ENCODE results near the gene CCRL2.

The CCRL2 gene, protein sequence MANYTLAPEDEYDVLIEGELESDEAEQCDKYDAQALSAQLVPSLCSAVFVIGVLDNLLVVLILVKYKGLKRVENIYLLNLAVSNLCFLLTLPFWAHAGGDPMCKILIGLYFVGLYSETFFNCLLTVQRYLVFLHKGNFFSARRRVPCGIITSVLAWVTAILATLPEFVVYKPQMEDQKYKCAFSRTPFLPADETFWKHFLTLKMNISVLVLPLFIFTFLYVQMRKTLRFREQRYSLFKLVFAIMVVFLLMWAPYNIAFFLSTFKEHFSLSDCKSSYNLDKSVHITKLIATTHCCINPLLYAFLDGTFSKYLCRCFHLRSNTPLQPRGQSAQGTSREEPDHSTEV

DNA sequence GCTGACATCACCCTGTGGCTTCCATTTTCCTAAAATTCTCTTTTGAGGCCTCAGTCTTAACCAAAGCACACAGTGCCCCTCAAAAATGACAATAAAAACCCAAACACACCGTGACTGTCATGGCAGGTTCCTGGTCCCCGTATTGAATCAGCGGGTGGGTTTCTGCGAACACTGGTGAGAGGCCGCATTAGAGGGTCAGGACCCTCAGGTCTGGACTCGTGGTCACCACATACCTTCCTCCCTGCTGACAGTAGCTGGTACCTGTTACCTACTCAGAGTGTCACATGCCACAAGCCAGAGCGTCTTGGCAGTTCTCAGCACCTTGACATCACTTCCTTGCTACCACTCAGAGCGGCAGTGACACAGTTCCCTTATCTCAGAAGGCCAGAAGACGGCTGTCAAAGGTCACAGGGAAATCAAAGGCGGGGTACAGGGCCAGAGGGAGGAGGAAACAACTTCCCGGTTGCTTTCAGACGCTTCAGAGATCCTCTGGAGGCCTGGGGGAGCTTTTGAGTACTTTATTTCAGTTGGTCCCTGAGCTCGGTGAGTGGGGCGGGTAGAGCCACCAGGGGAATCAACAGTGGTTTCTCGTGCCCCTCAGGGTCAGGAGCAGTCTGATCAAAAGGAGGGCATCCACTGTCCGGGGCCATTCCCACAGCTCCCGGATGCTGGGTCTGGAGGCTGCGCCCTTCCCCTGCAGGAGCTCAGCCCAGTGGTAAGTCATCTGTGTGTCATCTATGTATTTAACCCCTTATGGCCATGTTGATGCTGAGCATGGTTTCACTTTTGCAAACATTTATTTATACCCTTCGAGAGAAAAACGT, at the start of gene CCRL2, which contains the start of gene CCR5AS:
TSS of gene CCRL2 (plus strand) at position 472 of the 824 bp plus-strand sequence. CDS start 821 bp downstream, outside the sequence.
TSS of gene CCR5AS (minus strand) at position 279 of the 824 bp plus-strand sequence.
- no peak for DNase-seq

DNA sequence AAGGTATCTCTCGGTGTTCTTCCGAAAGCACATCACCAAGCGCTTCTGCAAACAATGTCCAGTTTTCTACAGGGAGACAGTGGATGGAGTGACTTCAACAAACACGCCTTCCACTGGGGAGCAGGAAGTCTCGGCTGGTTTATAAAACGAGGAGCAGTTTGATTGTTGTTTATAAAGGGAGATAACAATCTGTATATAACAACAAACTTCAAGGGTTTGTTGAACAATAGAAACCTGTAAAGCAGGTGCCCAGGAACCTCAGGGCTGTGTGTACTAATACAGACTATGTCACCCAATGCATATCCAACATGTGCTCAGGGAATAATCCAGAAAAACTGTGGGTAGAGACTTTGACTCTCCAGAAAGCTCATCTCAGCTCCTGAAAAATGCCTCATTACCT, 48.6 kb upstream of the CCRL2 start:
- no peak for DNase-seq

DNA sequence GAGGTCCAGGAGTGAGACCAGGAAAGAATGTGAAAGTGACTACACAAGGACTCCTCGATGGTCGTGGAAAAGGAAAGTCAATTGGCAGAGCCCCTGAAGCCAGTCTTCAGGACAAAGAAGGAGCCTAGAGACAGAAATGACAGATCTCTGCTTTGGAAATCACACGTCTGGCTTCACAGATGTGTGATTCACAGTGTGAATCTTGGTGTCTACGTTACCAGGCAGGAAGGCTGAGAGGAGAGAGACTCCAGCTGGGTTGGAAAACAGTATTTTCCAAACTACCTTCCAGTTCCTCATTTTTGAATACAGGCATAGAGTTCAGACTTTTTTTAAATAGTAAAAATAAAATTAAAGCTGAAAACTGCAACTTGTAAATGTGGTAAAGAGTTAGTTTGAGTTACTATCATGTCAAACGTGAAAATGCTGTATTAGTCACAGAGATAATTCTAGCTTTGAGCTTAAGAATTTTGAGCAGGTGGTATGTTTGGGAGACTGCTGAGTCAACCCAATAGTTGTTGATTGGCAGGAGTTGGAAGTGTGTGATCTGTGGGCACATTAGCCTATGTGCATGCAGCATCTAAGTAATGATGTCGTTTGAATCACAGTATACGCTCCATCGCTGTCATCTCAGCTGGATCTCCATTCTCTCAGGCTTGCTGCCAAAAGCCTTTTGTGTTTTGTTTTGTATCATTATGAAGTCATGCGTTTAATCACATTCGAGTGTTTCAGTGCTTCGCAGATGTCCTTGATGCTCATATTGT, 47.1 kb upstream of the CCRL2 start:
- DNase-seq: peak in 1 of 2 experiments; percentile 7

DNA sequence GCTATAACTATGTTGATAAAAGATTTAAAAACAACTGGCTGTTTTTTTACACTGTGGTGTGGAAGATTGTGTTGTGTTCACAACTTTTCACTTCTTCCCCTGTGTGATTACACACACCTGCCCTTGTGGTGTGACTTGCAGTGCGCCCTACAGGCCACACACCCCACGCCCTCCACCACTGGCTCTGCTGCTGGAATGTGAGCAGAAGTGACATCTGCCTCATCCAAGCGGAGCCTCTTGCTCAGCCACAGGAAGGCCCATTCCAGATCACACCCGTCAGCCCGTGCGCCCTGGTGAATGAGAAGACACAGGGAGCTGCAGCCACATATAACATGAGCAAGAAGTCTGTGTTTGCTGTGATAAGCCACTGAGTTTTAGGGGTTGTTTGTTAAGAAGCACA, 46.2 kb upstream of the CCRL2 start:
- DNase-seq: no peak

DNA sequence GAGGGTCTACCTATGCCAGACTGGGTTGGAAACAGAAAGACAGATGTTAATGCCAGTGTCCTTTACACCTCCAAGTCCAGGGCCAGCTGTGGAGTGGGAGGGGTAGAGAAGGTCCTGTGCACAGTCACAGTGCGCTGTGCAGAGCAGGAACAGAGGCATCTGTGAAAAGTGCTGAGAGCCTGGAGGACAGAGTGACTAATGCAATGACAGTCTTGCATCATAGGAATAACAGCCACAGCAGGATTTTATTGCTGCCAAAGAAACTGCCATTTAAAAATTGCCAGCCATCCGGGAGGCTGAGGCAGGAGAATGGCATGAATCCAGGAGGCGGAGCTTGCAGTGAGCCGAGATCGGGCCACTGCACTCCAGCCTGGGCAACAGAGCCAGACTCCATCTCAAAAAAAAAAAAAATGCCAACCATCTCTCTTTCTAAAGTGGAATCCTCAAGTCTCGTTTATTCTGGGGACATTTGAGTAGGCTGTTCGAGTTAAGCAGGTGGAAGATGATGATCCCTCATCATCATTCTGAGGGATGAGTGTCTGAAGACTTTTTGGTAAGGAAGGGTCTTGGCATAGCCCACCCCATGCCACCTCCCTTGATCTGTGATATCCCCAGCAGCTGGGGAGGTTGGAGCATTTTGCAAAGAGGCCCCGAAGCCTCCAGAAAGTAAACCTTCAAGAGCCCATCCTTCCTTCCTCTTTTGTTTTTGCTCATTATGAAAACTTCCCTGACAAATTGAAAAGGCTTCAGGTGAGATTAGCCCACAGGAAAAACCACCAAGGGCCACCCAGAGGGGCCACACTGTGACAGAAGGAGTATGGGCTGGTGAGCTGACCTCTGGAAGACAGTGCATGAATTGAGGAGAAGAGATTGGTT, 45.4 kb upstream of the CCRL2 start:
- DNase-seq: no peak

DNA sequence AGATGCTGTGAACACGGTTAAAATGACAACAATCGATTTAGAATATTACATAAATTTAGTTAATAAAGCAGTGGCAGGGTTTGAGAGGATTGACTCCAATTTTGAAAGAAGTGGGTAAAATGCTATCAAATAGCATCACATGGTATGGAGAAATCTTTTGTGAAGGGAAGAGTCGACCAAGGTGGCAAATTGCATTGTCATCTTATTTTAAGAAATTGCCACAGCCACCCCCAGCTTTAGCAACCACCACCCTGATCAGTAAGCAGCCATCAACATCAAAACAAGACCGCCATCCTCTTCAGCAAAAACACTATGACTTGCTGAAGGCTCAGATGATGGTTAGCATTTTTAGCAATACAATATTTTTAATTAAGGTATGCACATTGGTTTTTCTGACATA, 42.0 kb upstream of the CCRL2 start:
- no peak for DNase-seq

DNA sequence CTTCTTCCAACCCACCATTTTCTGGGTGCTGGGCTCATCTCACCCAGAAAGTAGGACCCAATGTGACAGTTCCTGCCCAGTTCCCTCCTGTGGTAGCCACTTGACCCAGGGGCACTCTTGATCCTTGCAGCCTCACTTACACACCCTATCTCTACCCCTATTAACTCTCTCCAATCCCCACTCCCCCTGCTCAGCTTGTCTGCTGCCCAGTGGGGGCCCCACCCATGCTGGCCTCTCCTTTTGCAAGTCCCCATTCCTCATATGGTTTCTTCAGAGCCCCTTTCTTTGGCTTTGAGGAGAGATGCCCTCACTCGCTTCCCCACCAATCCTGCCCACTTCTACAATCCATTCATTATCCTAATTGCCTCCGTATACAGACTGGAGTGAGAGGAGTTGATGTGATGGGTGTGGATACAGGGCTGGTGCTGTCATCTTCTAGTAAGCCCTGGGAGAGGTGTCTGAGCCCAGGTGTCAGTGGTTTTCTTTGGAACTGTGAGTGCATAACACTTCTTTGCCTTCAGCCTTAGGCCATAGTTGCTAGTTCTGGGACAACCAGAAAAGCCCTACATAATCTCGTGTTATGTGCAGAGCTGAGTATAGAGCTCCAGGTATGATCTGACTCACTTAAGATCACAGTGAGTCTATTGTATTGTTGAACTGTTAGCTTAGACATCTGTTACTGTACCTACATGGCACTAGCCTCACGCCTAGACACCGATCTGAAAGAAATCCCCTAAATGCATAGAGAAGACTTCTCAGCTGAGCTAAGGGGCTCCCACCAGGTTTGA, 41.1 kb upstream of the CCRL2 start:
- no peak for DNase-seq

DNA sequence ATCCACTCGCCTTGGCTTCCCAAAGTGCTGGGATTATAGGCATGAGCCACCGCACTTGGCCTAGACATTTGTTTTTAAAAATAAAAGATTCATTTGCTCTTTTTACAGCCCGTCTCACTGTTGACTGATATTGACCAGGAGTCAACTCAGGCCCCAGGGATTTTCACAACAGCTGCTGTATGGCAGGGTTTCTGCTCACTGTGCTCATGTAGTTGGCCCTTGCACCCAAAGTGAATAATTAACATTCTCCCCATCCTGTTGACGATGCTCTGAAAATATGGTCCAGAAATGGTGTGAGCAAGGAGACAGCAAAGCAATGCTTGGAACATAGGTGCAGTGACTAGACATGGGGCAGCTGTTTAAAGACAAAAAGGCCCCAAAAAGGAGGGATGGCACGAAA, 39.2 kb upstream of the CCRL2 start:
- DNase-seq: no peak

DNA sequence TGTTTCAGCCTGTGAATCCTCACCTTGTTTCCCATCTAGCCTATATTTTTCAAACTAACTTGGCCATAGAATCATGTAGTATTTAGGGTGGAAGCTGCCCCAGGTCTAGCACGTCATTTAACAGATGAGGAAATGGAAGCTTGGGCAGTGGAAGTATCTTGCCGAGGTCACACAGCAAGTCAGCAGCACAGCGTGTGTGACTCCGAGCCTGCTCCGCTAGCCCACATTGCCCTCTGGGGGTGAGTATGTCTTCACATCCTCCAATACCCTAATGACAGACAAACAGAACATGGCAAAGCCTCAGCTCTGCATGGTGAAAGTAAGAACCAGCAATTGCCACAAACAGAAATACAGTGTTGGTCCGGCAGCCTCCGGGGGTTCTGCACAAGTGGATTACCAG, 38.5 kb upstream of the CCRL2 start:
- no peak for DNase-seq

DNA sequence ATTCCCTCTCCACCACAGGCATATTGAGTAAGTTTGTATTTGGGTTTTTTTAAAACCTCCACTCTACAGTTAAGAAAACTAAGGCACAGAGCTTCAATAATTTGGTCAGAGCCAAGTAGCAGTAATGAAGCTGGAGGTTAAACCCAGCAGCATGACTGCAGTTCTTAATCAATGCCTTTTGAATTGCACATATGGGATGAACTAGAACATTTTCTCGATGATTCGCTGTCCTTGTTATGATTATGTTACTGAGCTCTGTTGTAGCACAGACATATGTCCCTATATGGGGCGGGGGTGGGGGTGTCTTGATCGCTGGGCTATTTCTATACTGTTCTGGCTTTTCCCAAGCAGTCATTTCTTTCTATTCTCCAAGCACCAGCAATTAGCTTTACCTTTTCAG, 37.9 kb upstream of the CCRL2 start:
- DNase-seq: no peak

DNA sequence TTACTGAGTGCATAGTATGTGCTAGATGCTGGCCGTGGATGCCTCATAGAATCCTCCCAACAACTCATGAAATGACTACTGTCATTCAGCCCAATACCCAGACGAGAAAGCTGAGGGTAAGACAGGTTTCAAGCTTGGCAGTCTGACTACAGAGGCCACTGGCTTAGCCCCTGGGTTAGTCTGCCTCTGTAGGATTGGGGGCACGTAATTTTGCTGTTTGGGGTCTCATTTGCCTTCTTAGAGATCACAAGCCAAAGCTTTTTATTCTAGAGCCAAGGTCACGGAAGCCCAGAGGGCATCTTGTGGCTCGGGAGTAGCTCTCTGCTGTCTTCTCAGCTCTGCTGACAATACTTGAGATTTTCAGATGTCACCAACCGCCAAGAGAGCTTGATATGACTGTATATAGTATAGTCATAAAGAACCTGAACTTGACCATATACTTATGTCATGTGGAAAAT, 37.4 kb upstream of the CCRL2 start:
- no peak for DNase-seq

DNA sequence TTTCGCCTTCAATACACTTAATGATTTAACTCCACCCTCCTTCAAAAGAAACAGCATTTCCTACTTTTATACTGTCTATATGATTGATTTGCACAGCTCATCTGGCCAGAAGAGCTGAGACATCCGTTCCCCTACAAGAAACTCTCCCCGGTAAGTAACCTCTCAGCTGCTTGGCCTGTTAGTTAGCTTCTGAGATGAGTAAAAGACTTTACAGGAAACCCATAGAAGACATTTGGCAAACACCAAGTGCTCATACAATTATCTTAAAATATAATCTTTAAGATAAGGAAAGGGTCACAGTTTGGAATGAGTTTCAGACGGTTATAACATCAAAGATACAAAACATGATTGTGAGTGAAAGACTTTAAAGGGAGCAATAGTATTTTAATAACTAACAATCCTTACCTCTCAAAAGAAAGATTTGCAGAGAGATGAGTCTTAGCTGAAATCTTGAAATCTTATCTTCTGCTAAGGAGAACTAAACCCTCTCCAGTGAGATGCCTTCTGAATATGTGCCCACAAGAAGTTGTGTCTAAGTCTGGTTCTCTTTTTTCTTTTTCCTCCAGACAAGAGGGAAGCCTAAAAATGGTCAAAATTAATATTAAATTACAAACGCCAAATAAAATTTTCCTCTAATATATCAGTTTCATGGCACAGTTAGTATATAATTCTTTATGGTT, 36.1 kb upstream of the CCRL2 start, which contains the start of gene CCR5:
TSS of gene CCR5 (plus strand) at position 108 of the 680 bp plus-strand sequence. CDS start 1,957 bp downstream, outside the sequence.
- DNase-seq: no peak

DNA sequence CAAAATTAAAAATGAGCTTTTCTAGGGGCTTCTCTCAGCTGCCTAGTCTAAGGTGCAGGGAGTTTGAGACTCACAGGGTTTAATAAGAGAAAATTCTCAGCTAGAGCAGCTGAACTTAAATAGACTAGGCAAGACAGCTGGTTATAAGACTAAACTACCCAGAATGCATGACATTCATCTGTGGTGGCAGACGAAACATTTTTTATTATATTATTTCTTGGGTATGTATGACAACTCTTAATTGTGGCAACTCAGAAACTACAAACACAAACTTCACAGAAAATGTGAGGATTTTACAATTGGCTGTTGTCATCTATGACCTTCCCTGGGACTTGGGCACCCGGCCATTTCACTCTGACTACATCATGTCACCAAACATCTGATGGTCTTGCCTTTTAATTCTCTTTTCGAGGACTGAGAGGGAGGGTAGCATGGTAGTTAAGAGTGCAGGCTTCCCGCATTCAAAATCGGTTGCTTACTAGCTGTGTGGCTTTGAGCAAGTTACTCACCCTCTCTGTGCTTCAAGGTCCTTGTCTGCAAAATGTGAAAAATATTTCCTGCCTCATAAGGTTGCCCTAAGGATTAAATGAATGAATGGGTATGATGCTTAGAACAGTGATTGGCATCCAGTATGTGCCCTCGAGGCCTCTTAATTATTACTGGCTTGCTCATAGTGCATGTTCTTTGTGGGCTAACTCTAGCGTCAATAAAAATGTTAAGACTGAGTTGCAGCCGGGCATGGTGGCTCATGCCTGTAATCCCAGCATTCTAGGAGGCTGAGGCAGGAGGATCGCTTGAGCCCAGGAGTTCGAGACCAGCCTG, 35.3 kb upstream of the CCRL2 start:
- no peak for DNase-seq

DNA sequence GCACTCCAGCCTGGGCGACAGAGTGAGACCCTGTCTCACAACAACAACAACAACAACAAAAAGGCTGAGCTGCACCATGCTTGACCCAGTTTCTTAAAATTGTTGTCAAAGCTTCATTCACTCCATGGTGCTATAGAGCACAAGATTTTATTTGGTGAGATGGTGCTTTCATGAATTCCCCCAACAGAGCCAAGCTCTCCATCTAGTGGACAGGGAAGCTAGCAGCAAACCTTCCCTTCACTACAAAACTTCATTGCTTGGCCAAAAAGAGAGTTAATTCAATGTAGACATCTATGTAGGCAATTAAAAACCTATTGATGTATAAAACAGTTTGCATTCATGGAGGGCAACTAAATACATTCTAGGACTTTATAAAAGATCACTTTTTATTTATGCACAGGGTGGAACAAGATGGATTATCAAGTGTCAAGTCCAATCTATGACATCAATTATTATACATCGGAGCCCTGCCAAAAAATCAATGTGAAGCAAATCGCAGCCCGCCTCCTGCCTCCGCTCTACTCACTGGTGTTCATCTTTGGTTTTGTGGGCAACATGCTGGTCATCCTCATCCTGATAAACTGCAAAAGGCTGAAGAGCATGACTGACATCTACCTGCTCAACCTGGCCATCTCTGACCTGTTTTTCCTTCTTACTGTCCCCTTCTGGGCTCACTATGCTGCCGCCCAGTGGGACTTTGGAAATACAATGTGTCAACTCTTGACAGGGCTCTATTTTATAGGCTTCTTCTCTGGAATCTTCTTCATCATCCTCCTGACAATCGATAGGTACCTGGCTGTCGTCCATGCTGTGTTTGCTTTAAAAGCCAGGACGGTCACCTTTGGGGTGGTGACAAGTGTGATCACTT, 34.3 kb upstream of the CCRL2 start:
- DNase-seq: no peak

DNA sequence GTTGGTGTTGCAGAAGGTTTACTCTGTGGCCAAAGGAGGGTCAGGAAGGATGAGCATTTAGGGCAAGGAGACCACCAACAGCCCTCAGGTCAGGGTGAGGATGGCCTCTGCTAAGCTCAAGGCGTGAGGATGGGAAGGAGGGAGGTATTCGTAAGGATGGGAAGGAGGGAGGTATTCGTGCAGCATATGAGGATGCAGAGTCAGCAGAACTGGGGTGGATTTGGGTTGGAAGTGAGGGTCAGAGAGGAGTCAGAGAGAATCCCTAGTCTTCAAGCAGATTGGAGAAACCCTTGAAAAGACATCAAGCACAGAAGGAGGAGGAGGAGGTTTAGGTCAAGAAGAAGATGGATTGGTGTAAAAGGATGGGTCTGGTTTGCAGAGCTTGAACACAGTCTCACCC, 32.3 kb upstream of the CCRL2 start:
- no peak for DNase-seq

DNA sequence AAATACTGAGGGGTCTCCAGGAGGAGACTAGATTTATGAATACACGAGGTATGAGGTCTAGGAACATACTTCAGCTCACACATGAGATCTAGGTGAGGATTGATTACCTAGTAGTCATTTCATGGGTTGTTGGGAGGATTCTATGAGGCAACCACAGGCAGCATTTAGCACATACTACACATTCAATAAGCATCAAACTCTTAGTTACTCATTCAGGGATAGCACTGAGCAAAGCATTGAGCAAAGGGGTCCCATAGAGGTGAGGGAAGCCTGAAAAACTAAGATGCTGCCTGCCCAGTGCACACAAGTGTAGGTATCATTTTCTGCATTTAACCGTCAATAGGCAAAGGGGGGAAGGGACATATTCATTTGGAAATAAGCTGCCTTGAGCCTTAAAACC, 31.8 kb upstream of the CCRL2 start:
- no peak for DNase-seq

DNA sequence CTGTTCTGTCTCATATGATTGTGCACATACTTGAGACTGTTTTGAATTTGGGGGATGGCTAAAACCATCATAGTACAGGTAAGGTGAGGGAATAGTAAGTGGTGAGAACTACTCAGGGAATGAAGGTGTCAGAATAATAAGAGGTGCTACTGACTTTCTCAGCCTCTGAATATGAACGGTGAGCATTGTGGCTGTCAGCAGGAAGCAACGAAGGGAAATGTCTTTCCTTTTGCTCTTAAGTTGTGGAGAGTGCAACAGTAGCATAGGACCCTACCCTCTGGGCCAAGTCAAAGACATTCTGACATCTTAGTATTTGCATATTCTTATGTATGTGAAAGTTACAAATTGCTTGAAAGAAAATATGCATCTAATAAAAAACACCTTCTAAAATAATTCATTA, 31.2 kb upstream of the CCRL2 start:
- DNase-seq: no peak

DNA sequence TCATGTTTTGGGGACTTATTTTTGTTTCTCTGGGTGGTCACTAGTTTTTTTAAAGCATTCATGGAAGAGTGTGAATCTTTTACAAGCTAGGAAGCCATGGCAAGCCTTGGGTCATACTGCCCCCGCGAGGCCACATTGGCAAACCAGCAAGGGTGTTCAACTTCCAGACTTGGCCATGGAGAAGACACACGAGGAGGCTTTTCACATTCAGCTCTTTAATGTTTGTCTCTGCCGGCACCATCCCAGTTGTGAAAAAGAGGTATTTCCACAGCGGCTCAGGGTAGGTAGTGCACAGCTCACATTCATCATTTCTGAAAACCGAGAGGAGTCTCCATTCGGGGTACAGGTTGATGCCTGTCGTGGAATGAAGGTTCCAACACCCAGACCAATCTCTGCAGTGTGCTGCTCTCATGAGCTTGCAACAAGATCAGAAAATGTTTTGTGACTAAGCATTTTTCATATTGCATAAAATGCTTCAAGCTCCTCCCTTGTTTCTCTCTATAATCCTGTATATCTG, 28.6 kb upstream of the CCRL2 start:
- DNase-seq: peak in 1 of 2 experiments; percentile 7

Data from NCI-H187 (cell line).